ENCODE data around the gene NCKAP1. TPM values are rescaled to one million over a fixed set of nuclear protein-coding genes. Genes with fewer than 3 reads are reported as not detected.
A peak's percentile ranks its signal among the peaks of the same experiment; 100 is the strongest.

The NCKAP1 gene
- total RNA-seq, 2 donors from 2014 or later = 107 to 113 TPM

DNA sequence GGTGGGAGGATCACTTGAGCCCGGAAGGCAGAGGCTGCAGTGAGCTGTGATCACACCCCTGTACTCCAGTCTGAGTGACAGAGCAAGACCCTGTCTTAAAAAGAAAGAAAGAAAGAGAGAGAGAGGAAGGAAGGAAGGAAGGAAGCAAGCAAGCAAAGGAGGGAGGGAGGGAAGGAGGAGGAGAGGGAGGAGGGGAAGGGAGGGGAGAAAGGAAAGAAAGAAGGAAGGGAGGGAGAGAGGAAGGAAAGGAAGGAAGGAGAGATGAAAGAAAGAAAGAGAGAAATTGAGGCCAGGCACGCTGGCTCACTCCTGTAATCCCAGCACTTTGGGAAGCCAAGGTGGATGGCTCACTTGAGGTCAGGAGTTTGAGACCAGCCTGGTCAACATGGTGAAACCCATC lies 2.3 kb upstream of the NCKAP1 start:
- no peaks in the 10 kb centered on the region for H3K27me3 ChIP-seq

GRCh38 chr2:183037553-183038340 lies 510 bp downstream of the NCKAP1 start:
- no peak for TF ChIP-seq CTCF (IDR thresholded peaks at IDR 0.05)
- Histone ChIP-seq H3K27me3 (no peaks in the 10 kb centered on the region), H3K36me3 (no peaks in the 10 kb centered on the region), H3K4me1 (peaks cover 0 to 40% of the 10 kb centered on the region in 2 donors), H3K9me3 (no peaks in the 10 kb centered on the region), H3K4me3 (peak overlapping the region; percentile 84 to 95), H3K27ac (peak overlapping the region; percentile 99 to 100)
- DNase-seq (ENCODE audit: low spot score) = no peak

More for the DNA sequence above, 2.3 kb upstream of the NCKAP1 start:
- DNase-seq (ENCODE audit: low spot score) = no peak
- no peak for TF ChIP-seq CTCF (IDR thresholded peaks at IDR 0.05)
- Histone ChIP-seq H3K36me3 (no peaks in the 10 kb centered on the region), H3K9me3 (no peaks in the 10 kb centered on the region), H3K4me3 (no peak overlapping the region), H3K4me1 (peaks cover 0 to 11% of the 10 kb centered on the region in 2 donors), H3K27ac (no peak overlapping the region)

DNA sequence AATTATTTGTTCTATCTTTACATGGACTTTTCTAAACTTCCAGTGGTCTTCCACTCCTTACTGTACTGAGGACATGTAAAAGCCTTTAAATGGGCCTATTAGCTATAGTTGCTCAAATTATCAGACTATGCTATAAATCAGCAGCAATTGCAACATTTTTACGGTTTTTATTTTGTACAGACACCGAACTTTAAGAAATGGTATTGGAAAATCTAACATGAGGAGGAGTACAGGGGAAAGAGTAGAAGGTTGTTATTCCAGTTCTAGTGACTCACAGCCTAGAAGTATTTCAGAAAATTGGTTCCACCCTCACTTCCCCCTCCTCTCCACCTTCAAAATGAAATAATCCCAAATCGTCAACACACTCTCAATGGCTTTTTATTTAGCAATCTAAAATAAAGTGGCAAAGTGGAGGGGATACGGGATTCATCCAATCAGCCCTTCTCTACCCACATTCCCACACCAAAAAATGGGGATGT lies 1.1 kb downstream of the NCKAP1 start:
- Histone ChIP-seq H3K9me3 (no peaks in the 10 kb centered on the region), H3K4me1 (peaks cover 0 to 46% of the 10 kb centered on the region in 2 donors), H3K27me3 (no peaks in the 10 kb centered on the region), H3K36me3 (no peaks in the 10 kb centered on the region), H3K4me3 (peak overlapping the region; percentile 84 to 95), H3K27ac (peak overlapping the region; percentile 99 to 100)
- DNase-seq (ENCODE audit: low spot score) = no peak
- no peak for TF ChIP-seq CTCF (IDR thresholded peaks at IDR 0.05)

DNA sequence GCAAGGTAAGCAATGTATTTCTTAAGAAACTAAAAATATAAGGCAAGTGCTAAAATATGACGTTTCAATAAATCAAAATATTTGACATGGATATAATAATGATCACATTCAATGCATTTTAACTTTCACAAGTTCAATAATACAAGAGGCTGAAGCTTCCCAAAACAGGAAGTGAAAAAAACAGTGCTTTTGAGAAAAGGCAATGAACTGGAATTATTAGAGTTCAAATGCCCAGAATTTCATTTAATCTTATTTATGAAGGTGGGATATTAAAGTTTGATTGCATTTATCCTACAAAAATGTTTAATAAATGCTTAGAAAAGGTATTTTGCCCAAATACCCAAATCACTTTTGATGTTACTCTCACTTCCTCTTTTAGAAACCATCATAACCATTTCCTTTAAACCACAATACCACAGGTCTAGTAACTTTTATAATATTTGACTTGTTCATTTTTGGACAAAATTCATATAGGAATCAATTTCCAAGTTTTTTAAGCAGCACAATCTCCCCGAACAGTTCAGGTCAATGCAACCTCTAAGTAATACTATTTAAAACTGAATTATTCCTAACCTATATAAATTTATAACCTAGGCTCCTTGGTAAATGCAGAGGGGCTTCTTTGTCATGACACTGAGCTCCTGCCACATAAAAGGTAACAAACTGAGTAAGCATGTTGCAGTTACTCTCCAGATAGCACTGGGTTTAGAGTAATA lies 2.1 kb downstream of the NCKAP1 start:
- Histone ChIP-seq H3K4me1 (peaks cover 0 to 55% of the 10 kb centered on the region in 2 donors), H3K4me3 (peak overlapping the region; percentile 84 to 95), H3K27ac (peak overlapping the region; percentile 99 to 100), H3K27me3 (no peaks in the 10 kb centered on the region), H3K9me3 (no peaks in the 10 kb centered on the region), H3K36me3 (no peaks in the 10 kb centered on the region)
- no peak for DNase-seq (ENCODE audit: low spot score)
- no peak for TF ChIP-seq CTCF (IDR thresholded peaks at IDR 0.05)

DNA sequence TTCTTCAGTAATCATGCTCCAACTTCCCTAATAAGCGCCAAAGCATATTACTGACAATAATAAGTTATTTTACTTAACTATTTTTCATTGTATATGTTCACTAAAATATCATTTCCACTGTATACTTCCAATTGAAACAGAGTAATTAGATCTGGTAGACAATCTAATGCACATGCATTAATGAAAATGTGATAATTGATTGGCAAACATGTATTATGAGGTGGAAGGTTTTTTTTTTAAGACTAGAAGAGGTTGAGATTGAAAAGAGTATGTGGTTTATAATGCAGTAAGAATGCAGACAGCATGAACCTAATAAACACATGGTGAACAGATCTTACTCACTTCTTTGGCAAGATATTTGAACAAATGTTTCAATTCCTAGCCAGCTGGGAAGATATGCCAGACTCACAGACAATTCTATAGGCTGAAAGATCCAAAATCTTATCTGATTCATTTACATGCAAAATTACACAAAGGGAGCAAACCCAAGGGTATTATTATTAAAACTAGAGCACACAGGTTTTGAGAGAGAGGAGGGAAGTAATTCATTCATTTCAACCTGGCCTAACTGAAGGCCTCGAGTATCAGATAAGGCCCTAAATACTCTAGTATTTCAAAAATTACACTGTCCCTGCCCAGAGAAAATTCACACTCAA lies 2.8 kb downstream of the NCKAP1 start:
- peak overlapping the region in 1 of 2 donors; percentile 95 for H3K4me3 ChIP-seq
- H3K9me3 ChIP-seq = no peaks in the 10 kb centered on the region
- no peaks in the 10 kb centered on the region for H3K36me3 ChIP-seq
- no peak for TF ChIP-seq CTCF (IDR thresholded peaks at IDR 0.05)
- H3K27ac ChIP-seq = peak overlapping the region; percentile 99 to 100
- no peaks in the 10 kb centered on the region for H3K27me3 ChIP-seq
- peaks cover 0 to 62% of the 10 kb centered on the region in 2 donors for H3K4me1 ChIP-seq
- no peak for DNase-seq (ENCODE audit: low spot score)
